ENCODE data around the gene CRYGN. TPM values are rescaled to one million over a fixed set of nuclear protein-coding genes. Genes with fewer than 3 reads are reported as not detected.

Gene CRYGN
- total and polyA plus RNA-seq, 2 experiments from 2014 or later, result 0.59 to 1.5 TPM

DNA sequence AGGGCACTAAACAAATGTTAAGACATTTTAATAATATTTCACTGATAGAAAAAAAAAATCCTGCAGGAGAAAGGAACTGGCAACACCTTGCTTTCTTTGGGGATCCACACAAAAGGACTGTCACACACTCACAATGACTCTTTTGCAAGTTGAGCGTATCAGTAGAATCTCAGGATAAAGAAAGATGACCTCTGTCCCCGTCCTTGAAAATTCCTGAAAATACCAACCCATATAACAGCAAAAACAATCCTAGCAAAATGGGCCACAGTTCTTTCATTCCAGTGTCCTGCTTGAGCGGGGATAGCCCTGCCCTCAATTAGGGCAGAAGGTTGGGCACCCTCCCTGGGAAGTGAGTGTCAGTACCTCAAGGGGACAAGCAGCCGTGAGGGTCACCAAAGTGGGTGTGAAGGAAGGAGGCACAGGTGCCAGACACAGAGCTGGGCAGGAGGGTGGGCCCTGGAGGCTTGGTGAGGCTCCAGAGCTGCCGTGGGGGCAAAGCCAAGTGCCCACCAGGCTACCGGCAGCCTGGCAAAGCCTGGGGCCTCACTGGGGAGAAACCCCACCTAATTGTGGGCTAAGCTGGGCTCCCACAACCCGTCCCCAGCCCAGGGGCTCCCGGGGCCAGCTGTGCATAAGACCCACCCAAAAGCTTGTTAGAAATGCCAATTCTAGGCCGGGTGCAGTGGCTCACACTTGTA lies 32.9 kb downstream of the CRYGN start:
- H3K27me3 Mint-ChIP-seq (ENCODE audit: insufficient read depth, low read depth, poor library complexity), result peaks cover 28% of the 10 kb centered on the region
- no peak for TF ChIP-seq JUNB (IDR thresholded peaks at IDR 0.05; ENCODE audit: unreplicated experiment)
- no peak for TF ChIP-seq CREB1 (CRISPR knock-in tag; IDR thresholded peaks at IDR 0.05; ENCODE audit: low read depth)
- TF ChIP-seq NANOG (IDR thresholded peaks at IDR 0.05; ENCODE audit: borderline replicate concordance), result no peak
- TF ChIP-seq EZH2 (IDR thresholded peaks at IDR 0.05; ENCODE audit: low read depth, unreplicated experiment), result no peak
- TF ChIP-seq, protein P1, sequence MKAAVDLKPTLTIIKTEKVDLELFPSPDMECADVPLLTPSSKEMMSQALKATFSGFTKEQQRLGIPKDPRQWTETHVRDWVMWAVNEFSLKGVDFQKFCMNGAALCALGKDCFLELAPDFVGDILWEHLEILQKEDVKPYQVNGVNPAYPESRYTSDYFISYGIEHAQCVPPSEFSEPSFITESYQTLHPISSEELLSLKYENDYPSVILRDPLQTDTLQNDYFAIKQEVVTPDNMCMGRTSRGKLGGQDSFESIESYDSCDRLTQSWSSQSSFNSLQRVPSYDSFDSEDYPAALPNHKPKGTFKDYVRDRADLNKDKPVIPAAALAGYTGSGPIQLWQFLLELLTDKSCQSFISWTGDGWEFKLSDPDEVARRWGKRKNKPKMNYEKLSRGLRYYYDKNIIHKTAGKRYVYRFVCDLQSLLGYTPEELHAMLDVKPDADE (IDR thresholded peaks at IDR 0.05), result no peak
- TF ChIP-seq, protein P2, sequence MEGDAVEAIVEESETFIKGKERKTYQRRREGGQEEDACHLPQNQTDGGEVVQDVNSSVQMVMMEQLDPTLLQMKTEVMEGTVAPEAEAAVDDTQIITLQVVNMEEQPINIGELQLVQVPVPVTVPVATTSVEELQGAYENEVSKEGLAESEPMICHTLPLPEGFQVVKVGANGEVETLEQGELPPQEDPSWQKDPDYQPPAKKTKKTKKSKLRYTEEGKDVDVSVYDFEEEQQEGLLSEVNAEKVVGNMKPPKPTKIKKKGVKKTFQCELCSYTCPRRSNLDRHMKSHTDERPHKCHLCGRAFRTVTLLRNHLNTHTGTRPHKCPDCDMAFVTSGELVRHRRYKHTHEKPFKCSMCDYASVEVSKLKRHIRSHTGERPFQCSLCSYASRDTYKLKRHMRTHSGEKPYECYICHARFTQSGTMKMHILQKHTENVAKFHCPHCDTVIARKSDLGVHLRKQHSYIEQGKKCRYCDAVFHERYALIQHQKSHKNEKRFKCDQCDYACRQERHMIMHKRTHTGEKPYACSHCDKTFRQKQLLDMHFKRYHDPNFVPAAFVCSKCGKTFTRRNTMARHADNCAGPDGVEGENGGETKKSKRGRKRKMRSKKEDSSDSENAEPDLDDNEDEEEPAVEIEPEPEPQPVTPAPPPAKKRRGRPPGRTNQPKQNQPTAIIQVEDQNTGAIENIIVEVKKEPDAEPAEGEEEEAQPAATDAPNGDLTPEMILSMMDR (conservative IDR thresholded peaks at IDR 0.05; ENCODE audit: low read depth in 2 of 2), result no peak
- TF ChIP-seq POLR2AphosphoS5 (IDR thresholded peaks at IDR 0.05; ENCODE audit: low read depth), result no peak
- TF ChIP-seq ZNF114 (CRISPR knock-in tag; IDR thresholded peaks at IDR 0.05), result no peak
- TF ChIP-seq STAT1 (IDR thresholded peaks at IDR 0.05; ENCODE audit: unreplicated experiment), result no peak
- DNase-seq (ENCODE audit: low spot score) (no peak), ATAC-seq (no peak)
- no peak overlapping the region for H3K27ac Mint-ChIP-seq
- peaks cover 4% of the 10 kb centered on the region; the same call in 1 of the 3 replicates for H3K9me3 Mint-ChIP-seq
- Histone ChIP-seq H3K4me2 (no peak overlapping the region), H3K79me2 (replicated peaks; ENCODE audit: insufficient read depth) (no peaks in the 10 kb centered on the region; the same call in 1 of the 2 replicates), H3K27me3 (ENCODE audit: insufficient read depth) (peaks cover 17% of the 10 kb centered on the region), H3K36me3 (ENCODE audit: insufficient read depth) (no peaks in the 10 kb centered on the region), H3K9me2 (ENCODE audit: insufficient read depth) (no peaks in the 10 kb centered on the region), H4K20me1 (replicated peaks; ENCODE audit: insufficient read depth) (no peaks in the 10 kb centered on the region; the same call in 1 of the 2 replicates), H3K27ac (ENCODE audit: low read depth) (no peak overlapping the region), H3K4me1 (ENCODE audit: insufficient read depth) (peaks cover 21% of the 10 kb centered on the region), H3K4me3 (no peak overlapping the region), H3F3A (replicated peaks; ENCODE audit: low read depth) (peaks cover 4% of the 10 kb centered on the region; the same call in 1 of the 2 replicates), H2AFZ (no peak overlapping the region)
- no peak overlapping the region for H3K4me3 Mint-ChIP-seq
- no peaks in the 10 kb centered on the region; the same call in 2 of the 3 replicates for H3K36me3 Mint-ChIP-seq (ENCODE audit: low read depth)
- peaks cover 38% of the 10 kb centered on the region for H3K4me1 Mint-ChIP-seq

DNA sequence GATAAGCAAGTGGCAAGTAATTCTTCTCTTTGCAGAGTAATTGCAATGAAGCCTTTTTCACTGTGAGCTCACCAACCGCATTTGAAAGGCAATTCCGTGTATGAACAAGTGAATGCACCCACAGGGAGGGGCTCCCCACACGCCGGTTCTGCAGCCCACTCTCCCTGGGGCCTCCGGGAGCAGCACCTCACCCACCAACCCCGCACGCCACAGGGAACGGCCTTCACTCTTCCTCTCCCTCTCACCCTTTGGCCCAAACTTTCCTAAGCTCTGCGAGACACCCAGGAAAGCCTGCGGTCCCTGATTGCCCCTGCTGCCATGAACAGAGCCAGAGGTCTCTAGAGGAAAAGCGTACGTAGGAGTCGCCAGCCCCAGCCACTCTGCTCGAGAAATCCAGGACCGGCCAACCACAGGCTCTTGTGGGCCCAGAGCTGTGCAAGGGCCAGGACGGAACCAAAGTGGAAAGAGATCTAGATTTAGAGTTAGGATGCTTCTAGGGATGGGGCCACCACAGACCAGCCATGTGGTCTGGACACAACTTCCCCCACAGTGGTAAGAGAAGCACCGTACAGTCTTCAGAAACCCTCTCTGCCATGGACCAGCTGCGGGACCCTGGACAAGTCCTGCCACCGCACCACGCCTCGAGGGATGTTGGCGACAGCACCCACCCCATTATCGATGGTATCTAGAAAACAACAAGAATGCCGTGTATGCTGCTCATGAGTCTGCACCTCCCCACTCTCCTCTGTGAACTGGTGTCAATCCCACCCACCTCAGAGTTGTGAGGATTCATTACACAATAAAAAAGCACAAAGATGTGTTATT lies 33.7 kb downstream of the CRYGN start:
- Histone ChIP-seq H2AFZ (no peak overlapping the region), H3K4me3 (no peak overlapping the region), H3K27ac (ENCODE audit: low read depth) (no peak overlapping the region), H3K9me2 (ENCODE audit: insufficient read depth) (no peaks in the 10 kb centered on the region), H3F3A (replicated peaks; ENCODE audit: low read depth) (peaks cover 5% of the 10 kb centered on the region; the same call in 1 of the 2 replicates), H3K27me3 (ENCODE audit: insufficient read depth) (peaks cover 9% of the 10 kb centered on the region), H3K79me2 (replicated peaks; ENCODE audit: insufficient read depth) (no peaks in the 10 kb centered on the region; the same call in 1 of the 2 replicates), H3K4me2 (no peak overlapping the region), H3K4me1 (ENCODE audit: insufficient read depth) (peaks cover 14% of the 10 kb centered on the region), H4K20me1 (replicated peaks; ENCODE audit: insufficient read depth) (no peaks in the 10 kb centered on the region; the same call in 1 of the 2 replicates), H3K36me3 (ENCODE audit: insufficient read depth) (no peaks in the 10 kb centered on the region)
- no peak for DNase-seq (ENCODE audit: low spot score)
- Mint-ChIP-seq H3K9me3 (0 out of 3 replicates have a peak, but pooled peaks cover 2% of the 10 kb centered on the region), H3K36me3 (ENCODE audit: low read depth) (no peaks in the 10 kb centered on the region; the same call in 2 of the 3 replicates), H3K4me3 (no peak overlapping the region), H3K27me3 (ENCODE audit: insufficient read depth, low read depth, poor library complexity) (peaks cover 28% of the 10 kb centered on the region), H3K4me1 (peaks cover 33% of the 10 kb centered on the region), H3K27ac (no peak overlapping the region)
- no peak for ATAC-seq
- TF ChIP-seq STAT1 (IDR thresholded peaks at IDR 0.05; ENCODE audit: unreplicated experiment), result no peak
- TF ChIP-seq, protein P2 (conservative IDR thresholded peaks at IDR 0.05; ENCODE audit: low read depth in 2 of 2), result no peak
- no peak for TF ChIP-seq EZH2 (IDR thresholded peaks at IDR 0.05; ENCODE audit: low read depth, unreplicated experiment)
- TF ChIP-seq POLR2AphosphoS5 (IDR thresholded peaks at IDR 0.05; ENCODE audit: low read depth), result no peak
- no peak for TF ChIP-seq CREB1 (CRISPR knock-in tag; IDR thresholded peaks at IDR 0.05; ENCODE audit: low read depth)
- TF ChIP-seq, protein P3, sequence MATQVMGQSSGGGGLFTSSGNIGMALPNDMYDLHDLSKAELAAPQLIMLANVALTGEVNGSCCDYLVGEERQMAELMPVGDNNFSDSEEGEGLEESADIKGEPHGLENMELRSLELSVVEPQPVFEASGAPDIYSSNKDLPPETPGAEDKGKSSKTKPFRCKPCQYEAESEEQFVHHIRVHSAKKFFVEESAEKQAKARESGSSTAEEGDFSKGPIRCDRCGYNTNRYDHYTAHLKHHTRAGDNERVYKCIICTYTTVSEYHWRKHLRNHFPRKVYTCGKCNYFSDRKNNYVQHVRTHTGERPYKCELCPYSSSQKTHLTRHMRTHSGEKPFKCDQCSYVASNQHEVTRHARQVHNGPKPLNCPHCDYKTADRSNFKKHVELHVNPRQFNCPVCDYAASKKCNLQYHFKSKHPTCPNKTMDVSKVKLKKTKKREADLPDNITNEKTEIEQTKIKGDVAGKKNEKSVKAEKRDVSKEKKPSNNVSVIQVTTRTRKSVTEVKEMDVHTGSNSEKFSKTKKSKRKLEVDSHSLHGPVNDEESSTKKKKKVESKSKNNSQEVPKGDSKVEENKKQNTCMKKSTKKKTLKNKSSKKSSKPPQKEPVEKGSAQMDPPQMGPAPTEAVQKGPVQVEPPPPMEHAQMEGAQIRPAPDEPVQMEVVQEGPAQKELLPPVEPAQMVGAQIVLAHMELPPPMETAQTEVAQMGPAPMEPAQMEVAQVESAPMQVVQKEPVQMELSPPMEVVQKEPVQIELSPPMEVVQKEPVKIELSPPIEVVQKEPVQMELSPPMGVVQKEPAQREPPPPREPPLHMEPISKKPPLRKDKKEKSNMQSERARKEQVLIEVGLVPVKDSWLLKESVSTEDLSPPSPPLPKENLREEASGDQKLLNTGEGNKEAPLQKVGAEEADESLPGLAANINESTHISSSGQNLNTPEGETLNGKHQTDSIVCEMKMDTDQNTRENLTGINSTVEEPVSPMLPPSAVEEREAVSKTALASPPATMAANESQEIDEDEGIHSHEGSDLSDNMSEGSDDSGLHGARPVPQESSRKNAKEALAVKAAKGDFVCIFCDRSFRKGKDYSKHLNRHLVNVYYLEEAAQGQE (IDR thresholded peaks at IDR 0.05; ENCODE audit: unreplicated experiment), result no peak
- TF ChIP-seq, protein P1 (IDR thresholded peaks at IDR 0.05), result no peak

Data from GM23338 (cell line).